ENCODE data around the gene CFD.
"Not testable (repeated sequence)": the region's sequence is repeated elsewhere in the genome, so short reads cannot be mapped to it uniquely, and the experiment has no call there.

Gene CFD

DNA sequence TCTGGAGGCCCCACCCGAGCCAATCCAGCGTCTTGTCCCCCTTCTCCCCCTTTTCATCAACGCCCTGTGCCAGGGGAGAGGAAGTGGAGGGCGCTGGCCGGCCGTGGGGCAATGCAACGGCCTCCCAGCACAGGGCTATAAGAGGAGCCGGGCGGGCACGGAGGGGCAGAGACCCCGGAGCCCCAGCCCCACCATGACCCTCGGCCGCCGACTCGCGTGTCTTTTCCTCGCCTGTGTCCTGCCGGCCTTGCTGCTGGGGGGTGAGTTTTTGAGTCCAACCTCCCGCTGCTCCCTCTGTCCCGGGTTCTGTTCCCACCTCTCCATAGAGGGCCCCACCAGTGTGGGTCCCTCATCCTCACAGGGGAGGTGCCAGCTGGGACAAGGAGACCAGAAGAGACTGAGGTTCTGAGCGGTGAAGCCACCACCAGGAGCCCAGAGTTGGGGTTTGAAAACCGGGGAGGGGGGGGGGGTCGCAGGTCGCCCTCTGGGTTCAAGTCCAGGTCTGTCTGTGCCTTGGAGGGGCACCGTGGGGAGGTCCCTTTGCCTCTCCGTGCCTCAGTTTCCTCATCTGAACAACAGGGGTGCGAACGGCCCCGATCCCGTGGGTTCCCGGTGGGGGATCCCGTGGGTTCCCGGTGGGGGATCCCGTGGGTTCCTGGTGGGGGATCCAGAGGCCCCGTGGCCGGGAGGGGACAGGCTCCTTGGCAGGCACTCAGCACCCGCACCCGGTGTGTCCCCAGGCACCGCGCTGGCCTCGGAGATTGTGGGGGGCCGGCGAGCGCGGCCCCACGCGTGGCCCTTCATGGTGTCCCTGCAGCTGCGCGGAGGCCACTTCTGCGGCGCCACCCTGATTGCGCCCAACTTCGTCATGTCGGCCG, 7.1 kb upstream of the CFD start, which contains the start of gene ELANE:
Gene ELANE (plus strand): TSS at position 168 of the 878 bp plus-strand sequence. CDS start 26 bp downstream, at position 194.
- no peak for DNase-seq (ENCODE audit: low read depth in 3 of 3)

- DNase-seq (ENCODE audit: low read depth in 3 of 3): no peak
Observed at GRCh38 chr19:853014-853585, 6.4 kb upstream of the CFD start.

- not testable (repeated sequence) for DNase-seq (ENCODE audit: low read depth in 3 of 3)
Observed at GRCh38 chr19:853614-854220, 5.7 kb upstream of the CFD start.

GRCh38 chr19:854549-854948, 4.9 kb upstream of the CFD start:
- DNase-seq (ENCODE audit: low read depth in 3 of 3): no peak

DNA sequence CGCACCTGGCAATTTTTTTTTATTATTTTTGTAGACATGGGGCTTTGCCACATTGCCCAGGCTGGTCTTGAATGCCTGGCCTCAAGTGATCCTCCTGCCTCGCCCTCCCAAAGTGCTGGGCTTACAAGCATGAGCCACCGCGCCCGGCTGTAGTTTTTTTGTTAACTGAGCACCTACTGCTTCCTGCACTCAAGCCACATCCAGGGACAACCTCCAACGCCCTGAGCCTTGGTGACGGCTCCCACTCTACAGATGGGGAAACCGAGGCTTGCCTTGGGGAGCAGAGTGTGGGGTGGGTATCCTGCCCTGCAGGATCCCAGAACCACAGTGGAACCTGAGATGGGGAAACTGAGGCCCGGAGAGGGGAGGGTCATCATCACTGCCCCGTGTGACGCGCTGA, 4.3 kb upstream of the CFD start:
- DNase-seq (ENCODE audit: low read depth in 3 of 3): no peak

DNA sequence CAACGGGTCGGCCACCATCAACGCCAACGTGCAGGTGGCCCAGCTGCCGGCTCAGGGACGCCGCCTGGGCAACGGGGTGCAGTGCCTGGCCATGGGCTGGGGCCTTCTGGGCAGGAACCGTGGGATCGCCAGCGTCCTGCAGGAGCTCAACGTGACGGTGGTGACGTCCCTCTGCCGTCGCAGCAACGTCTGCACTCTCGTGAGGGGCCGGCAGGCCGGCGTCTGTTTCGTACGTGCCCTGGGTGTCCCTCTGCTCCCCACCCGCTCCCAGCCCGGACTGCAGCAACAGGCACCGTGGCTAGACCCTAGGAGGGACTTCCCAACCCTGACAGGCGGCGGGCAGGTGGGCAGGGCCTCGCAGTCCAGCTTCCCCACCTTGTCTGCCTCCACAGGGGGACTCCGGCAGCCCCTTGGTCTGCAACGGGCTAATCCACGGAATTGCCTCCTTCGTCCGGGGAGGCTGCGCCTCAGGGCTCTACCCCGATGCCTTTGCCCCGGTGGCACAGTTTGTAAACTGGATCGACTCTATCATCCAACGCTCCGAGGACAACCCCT, 3.8 kb upstream of the CFD start:
- DNase-seq (ENCODE audit: low read depth in 3 of 3): no peak

GRCh38 chr19:858284-858683, 1.2 kb upstream of the CFD start:
- DNase-seq (ENCODE audit: low read depth in 3 of 3): no peak

- DNase-seq (ENCODE audit: low read depth in 3 of 3): no peak
Observed at GRCh38 chr19:861141-861755, 1.8 kb downstream of the CFD start.

GRCh38 chr19:861756-862580, 2.5 kb downstream of the CFD start:
- peak; percentile 41 to 82 (median 72) for DNase-seq (ENCODE audit: low read depth in 3 of 3)

DNA sequence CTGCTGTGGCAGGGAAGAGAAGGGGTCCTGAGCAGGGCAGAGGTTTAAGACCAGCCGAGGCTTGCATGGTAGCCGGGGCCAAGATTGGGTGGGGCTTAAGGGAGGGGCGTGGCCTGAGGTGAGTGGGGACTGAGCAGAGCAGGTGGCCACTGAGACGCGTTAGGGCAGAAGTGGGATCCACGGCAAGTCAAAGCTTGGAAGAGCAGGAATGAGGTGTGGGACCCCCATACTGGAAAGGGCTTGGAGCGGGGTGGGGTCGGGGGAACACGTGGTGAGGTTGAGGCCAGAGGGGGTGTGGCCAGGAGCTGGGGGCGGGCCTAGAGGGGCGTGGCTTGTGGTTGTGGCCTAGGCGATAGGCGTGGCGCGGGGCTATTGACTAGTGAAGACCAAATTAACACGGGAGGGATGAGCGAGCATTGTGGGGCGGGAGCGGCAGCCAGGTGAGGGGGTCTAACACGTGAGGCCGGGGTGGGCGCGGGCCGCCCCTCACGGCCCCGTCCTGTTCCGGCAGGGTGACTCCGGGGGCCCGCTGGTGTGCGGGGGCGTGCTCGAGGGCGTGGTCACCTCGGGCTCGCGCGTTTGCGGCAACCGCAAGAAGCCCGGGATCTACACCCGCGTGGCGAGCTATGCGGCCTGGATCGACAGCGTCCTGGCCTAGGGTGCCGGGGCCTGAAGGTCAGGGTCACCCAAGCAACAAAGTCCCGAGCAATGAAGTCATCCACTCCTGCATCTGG, 3.3 kb downstream of the CFD start:
- peak; percentile 58 to 80 (median 72) for DNase-seq (ENCODE audit: low read depth in 3 of 3)

DNA sequence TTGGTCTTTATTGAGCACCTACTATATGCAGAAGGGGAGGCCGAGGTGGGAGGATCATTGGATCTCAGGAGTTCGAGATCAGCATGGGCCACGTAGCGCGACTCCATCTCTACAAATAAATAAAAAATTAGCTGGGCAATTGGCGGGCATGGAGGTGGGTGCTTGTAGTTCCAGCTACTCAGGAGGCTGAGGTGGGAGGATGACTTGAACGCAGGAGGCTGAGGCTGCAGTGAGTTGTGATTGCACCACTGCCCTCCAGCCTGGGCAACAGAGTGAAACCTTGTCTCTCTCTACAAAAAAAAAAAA, 3.8 kb downstream of the CFD start:
- DNase-seq (ENCODE audit: low read depth in 3 of 3): no peak

DNA sequence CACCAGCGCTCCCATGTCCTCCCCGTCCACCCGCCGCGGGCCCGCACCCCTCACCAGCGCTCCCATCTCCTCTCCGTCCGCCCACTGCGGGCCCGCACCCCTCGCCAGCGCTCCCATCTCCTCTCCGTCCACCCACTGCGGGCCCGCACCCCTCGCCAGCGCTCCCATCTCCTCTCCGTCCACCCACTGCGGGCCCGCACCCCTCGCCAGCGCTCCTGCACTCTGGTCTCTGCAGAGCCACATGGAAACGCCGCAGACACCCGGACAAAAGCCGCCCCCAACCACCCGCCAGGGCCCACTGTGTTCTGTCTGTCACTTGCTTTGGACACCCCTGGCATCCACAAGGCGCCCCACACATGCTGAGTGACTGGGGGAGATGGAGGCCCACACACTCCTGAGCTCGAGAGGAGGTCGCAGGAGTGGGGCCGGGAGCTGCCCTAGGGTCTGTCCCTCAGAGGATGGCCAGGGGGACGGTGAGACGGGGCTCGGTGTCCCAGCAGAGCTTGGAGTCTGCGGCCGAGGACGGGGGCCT, 7.4 kb downstream of the CFD start:
- DNase-seq (ENCODE audit: low read depth in 3 of 3): no peak

- no peak for DNase-seq (ENCODE audit: low read depth in 3 of 3)
Observed at GRCh38 chr19:867301-867793, 7.9 kb downstream of the CFD start.

- DNase-seq (ENCODE audit: low read depth in 3 of 3): no peak
Observed at GRCh38 chr19:867855-868457, 8.5 kb downstream of the CFD start.

- no peak for DNase-seq (ENCODE audit: low read depth in 3 of 3)
Observed at GRCh38 chr19:868458-869244, 9.2 kb downstream of the CFD start.

DNA sequence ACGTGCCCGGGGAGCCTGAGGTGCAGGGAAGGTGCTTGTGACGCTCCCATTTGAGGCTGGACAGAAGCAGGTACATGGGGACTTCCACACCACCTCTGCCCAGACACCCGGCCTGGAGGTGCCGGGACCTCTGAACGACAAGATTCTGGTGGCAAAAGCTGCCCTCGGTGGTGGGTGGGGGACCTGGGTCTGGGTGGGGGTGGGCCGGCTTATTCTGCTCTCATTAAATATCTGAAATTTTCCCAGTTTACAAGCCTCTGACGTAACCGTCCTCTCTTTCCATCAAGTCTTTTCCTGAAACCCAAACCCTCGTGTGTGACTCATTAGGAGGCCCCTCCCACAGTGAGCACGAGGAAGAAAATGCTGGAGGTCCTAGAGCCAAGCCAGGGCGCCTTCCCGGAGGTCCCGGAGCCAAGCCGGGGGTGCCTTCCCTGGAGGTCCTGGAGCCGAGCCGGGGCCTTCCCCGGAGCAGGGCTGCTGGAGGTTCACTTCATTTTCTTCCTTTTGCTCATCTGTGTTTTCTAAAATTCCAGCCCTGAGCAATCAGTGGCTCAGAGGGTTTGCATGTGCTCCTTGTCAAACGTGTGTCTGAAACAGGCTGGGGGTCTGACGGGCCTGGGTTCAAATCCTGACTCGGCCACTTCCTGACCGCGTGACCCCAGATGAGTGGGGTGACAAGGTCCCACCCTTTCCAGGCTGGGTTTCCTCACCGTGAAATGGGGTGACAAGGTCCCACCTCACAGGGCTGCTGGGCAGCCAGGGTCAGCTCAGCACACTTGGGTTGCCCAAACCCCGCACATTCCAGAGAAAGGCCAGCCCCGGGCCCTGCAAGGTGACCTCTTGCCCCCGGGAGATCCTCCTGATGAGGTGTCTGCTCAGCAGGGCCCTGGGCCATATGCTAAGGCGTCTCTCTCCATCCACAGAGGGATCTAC, 10.0 kb downstream of the CFD start:
- DNase-seq (ENCODE audit: low read depth in 3 of 3): no peak

DNA sequence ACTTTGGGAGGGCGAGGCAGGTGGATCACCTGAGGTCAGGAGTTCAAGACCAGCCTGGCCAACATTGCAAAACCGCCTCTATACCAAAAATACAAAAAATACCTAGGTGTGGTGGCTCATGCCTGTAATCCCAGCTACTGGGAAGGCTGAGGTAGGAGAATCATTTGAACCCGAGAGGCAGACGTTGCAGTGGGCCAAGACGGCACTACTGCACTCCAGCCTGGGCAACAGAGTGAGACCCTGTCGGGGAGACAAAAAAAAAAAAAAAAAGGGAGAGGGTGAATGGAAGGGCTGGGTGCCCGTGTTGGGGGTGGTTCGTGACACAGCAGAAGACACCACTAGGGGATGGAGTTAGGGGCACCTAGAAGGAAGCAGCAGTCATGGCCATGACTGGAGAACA, 10.8 kb downstream of the CFD start:
- no peak for DNase-seq (ENCODE audit: low read depth in 3 of 3)

DNA sequence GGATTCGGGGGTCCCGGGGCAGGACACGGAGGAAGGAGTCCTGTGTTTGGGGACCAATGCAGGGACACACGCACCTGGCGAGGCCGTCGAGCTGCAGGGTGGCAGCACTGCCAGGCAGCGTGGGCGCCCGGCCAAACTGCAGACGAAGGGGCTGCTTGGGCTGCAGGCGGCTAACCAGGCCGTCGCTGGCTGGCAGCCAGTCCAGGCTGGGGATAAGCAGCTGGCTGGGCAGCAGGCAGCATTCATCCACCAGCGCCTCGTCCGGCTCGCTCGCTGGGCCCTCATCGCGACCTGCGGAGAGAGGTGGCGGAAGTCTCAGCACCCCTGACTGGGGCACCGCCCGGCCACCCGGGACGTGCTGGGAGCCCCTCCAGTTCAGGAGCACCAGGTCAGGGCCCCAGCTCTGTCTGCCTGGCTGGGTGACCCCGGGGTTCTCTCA, 11.5 kb downstream of the CFD start:
- DNase-seq (ENCODE audit: low read depth in 3 of 3): no peak
